Thyroid gland (tissue), 4 donors: ENCODE results near the gene PGBD5. TPM values are rescaled to one million over a fixed set of nuclear protein-coding genes. Genes with fewer than 3 reads are reported as not detected.

Experiments used
- DNase-seq, 2 donors: peaks; one replicate each; pipeline ENCODE4 v3.0.0-alpha.2; 2019
- H3K27ac ChIP-seq, 3 donors: fragments of 200-600 bp; sonication (generic); 1 replicate in 2 of 3; 2 replicates in 1 of 3; pipeline ENCODE4 v1.5.1; 2016 to 2019; ENCODE audit warnings: mild to moderate bottlenecking in 1 of 3, moderate library complexity in 1 of 3
- H3K27me3 ChIP-seq: fragments of 200-600 bp; sonication (generic); one replicate; pipeline ENCODE4 v1.5.1; 2019
- H3K36me3 ChIP-seq, 2 donors: fragments of 200-600 bp; sonication (generic); one replicate each; pipeline ENCODE4 v1.5.1; 2016 to 2019
- H3K4me1 ChIP-seq, 2 donors: fragments of 200-600 bp; sonication (generic); one replicate each; pipeline ENCODE4 v1.5.1; 2017 to 2019
- H3K4me3 ChIP-seq, 3 donors: fragments of 200-600 bp; sonication (generic); replicated peaks in 1 of 3; 1 replicate in 2 of 3; 2 replicates in 1 of 3; pipeline ENCODE4 v1.5.1; 2016; ENCODE audit warnings: mild to moderate bottlenecking in 1 of 3
- H3K9me3 ChIP-seq: fragments of 200-600 bp; sonication (generic); one replicate; pipeline ENCODE4 v1.5.1; 2017
- POLR2A ChIP-seq, 2 donors: fragments of 450-650 bp; IDR thresholded peaks; one replicate each; pipeline ENCODE4 v1.6.1; 2017; ENCODE audit warnings: antibody characterized with exemption in 2 of 2, mild to moderate bottlenecking in 2 of 2, moderate library complexity in 1 of 2
- WGBS, 2 donors: methylation state at CpG; one replicate each; pipeline ENCODE4 v1.1.5; 2017; 5-methylcytosine and 5-hydroxymethylcytosine counted together
- intact Hi-C: fragments of 100-400 bp; cut with DNase I; formaldehyde crosslinking; loops from one replicate; pipeline ENCODE4 v1.15.1; 2023
- total RNA-seq, 4 donors: library from RNA; depleted of rRNA; stranded (reverse); fragments of >200 nt; gene quantifications; one replicate each; pipeline ENCODE4 v1.2.3, GENCODE V29; 2016
- TF ChIP-seq, protein P1 (sequence below), 6 experiments: fragments of 200-600 bp in 3 of 6; fragments of 450-650 bp in 3 of 6; sonication (generic) in 3 of 6; IDR thresholded peaks; one replicate each; pipeline ENCODE4 v1.5.1; 2016 to 2019; ENCODE audit warnings: antibody characterized with exemption in 6 of 6, mild to moderate bottlenecking in 2 of 6, inconsistent platforms in 1 of 6, moderate library complexity in 1 of 6

Gene PGBD5
- total RNA-seq, 4 donors from 2014 or later, result 2.7 to 14.9 (median 6.4) TPM

DNA sequence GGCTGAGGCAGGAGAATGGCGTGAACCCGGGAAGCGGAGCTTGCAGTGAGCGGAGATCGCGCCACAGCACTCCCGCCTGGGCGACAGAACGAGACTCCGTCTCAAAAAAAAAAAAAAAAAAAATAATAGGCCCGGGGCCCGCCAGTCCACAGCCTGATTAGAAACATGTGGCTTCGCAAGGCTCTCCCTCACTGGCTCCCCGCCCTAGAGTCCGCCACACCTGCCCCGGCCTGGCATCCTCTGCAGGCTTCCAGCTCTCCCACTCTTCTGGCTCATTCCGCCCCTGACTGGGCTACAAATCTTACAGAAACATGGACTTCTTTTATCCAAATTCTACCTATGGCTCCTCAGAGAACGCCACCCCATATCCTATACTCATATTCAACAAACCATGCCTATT is 32.4 kb downstream of the PGBD5 start:
- intact Hi-C loops, result no loop called here
- Histone ChIP-seq H3K4me1 (no peaks in the 10 kb centered on the region), H3K9me3 (no peaks in the 10 kb centered on the region), H3K27ac (no peak overlapping the region), H3K4me3 (no peak overlapping the region), H3K36me3 (no peaks in the 10 kb centered on the region), H3K27me3 (no peaks in the 10 kb centered on the region)
- DNase-seq, result no peak
- WGBS, 2 donors, result 97 to 98% methylated on average over 18 of the region's 18 CpGs
- TF ChIP-seq, protein P1, sequence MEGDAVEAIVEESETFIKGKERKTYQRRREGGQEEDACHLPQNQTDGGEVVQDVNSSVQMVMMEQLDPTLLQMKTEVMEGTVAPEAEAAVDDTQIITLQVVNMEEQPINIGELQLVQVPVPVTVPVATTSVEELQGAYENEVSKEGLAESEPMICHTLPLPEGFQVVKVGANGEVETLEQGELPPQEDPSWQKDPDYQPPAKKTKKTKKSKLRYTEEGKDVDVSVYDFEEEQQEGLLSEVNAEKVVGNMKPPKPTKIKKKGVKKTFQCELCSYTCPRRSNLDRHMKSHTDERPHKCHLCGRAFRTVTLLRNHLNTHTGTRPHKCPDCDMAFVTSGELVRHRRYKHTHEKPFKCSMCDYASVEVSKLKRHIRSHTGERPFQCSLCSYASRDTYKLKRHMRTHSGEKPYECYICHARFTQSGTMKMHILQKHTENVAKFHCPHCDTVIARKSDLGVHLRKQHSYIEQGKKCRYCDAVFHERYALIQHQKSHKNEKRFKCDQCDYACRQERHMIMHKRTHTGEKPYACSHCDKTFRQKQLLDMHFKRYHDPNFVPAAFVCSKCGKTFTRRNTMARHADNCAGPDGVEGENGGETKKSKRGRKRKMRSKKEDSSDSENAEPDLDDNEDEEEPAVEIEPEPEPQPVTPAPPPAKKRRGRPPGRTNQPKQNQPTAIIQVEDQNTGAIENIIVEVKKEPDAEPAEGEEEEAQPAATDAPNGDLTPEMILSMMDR (IDR thresholded peaks at IDR 0.05), result no peak
- TF ChIP-seq POLR2A (IDR thresholded peaks at IDR 0.05), result no peak

DNA sequence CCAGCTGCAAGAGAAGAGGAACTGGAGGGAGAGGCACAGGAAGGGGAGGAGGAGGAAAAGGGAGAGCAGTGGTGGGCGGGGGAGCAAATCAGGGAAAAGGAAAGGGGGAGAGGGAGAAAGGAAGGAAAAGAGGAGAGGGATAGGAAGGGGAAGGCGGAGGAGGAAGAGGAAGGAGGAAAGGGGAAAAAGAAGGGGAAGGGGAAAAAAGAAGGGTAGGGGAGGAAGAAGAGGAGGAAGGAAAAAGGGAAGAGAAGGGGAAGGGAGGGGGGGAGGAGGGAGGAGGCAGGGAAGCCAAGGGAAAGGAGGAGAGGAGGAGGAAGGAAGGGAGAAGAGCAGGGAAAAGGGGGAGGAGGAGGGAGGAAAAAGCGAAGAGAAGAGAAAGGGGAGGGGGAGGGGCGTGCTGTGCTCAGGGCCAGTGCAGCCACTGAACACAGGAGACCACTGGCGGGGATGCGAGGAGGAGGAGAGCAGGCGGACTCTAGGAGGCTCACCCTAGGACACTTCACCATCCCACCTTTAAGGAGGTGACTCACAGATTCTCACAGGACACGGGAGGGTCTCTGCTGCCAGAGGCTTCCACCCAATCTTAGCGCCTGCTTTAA is 33.1 kb downstream of the PGBD5 start:
- H3K4me1 ChIP-seq, result no peaks in the 10 kb centered on the region
- 77 to 87% methylated on average over 9 of the region's 9 CpGs for WGBS, 2 donors
- DNase-seq, result no peak
- no peaks in the 10 kb centered on the region for H3K36me3 ChIP-seq
- no peaks in the 10 kb centered on the region for H3K9me3 ChIP-seq
- intact Hi-C loops, result no loop called here
- TF ChIP-seq, protein P1 (IDR thresholded peaks at IDR 0.05), result no peak
- no peak for TF ChIP-seq POLR2A (IDR thresholded peaks at IDR 0.05)
- H3K4me3 ChIP-seq, result no peak overlapping the region
- H3K27me3 ChIP-seq, result no peaks in the 10 kb centered on the region
- no peak overlapping the region for H3K27ac ChIP-seq

DNA sequence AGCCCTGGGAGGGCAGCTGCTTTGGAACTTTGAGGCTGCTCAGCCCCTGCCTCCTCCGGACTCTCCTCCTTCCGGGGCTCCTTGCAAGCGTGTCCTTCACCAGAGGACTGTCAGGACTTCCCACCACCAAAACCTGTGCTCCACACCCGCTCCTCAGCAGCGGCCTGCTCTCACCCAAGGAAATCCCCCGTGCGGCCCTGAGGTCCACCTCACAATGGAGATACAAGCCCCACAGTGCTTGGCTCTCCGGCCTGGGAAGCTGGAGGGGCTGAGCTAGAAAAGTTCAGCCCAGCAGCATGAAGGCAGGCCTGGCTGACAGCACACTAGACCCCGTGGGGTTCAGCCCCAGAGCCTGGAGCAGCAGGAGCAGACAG is 33.6 kb downstream of the PGBD5 start:
- intact Hi-C loops, result no loop called here

DNA sequence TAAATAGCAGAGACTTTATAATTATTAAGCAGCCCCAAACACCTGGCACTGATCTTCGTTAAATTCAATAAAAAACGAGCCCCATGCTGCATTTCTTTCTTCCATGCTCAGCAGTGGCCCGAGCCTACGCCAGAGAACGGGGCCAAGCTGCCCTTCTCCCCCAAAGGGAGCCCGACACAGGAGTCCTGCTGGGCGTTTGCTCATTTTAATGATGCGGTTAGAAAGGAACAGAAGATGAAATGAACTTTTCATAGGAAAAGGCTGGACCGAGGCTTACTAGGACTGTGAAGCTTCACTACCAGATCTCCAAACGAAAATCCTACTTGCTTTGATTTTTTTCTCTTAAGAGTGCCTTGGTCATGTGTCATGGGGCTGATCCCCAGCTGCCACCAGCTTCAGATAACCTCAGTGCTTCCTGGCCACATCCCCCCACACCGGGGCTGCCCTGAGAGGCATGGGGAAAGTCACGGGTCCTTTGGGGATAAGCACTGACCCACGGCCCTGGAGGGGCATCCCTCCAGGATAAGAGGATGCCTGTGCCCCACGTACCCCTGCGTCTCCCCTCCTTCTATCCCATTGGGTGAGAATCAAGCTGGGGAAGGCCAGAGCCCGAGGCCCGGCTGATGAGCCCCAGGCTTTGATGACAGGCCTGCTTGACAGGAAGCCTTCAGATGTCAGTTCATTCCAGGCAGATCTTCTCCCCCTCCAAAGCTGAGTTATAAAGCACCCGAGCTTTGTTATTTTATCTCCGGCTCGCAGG is 34.2 kb downstream of the PGBD5 start:
- Histone ChIP-seq H3K4me1 (no peaks in the 10 kb centered on the region), H3K4me3 (no peak overlapping the region), H3K9me3 (no peaks in the 10 kb centered on the region), H3K27ac (no peak overlapping the region), H3K27me3 (no peaks in the 10 kb centered on the region), H3K36me3 (no peaks in the 10 kb centered on the region)
- DNase-seq, result no peak
- TF ChIP-seq POLR2A (IDR thresholded peaks at IDR 0.05), result no peak
- TF ChIP-seq, protein P1 (IDR thresholded peaks at IDR 0.05), result no peak
- intact Hi-C loops, result no loop called here
- 63 to 66% methylated on average over 15 to 20 of the region's 20 CpGs for WGBS, 2 donors

More for the DNA sequence above, 33.6 kb downstream of the PGBD5 start:
- no peaks in the 10 kb centered on the region for H3K36me3 ChIP-seq
- H3K4me3 ChIP-seq, result no peak overlapping the region
- DNase-seq, result no peak
- no peaks in the 10 kb centered on the region for H3K4me1 ChIP-seq
- WGBS, 2 donors, result 65 to 68% methylated on average over 7 to 8 of the region's 9 CpGs
- TF ChIP-seq POLR2A (IDR thresholded peaks at IDR 0.05), result no peak
- TF ChIP-seq, protein P1 (IDR thresholded peaks at IDR 0.05), result no peak
- no peaks in the 10 kb centered on the region for H3K27me3 ChIP-seq
- H3K27ac ChIP-seq, result no peak overlapping the region
- H3K9me3 ChIP-seq, result no peaks in the 10 kb centered on the region

DNA sequence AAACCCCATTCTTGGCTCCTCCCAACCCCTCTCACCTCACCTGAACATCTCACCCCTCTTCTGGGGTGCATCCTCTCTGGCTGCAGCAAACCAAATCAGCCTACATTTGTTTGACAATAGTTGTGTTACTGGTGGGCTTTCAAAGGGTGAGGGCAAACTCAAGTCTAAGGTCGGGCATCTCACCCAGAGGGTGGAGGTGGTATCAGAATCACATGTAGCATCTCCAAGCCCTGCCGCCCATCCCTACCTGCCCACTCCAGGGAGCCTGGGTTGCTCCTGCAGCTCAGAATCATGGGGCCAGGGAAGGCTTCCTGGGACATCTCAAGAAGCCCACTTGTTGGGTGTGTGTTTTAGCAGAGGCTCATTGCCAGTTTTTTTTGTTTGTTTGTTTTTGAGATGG is 35.8 kb downstream of the PGBD5 start:
- TF ChIP-seq, protein P1 (IDR thresholded peaks at IDR 0.05), result no peak
- TF ChIP-seq POLR2A (IDR thresholded peaks at IDR 0.05), result no peak
- Histone ChIP-seq H3K9me3 (no peaks in the 10 kb centered on the region), H3K36me3 (no peaks in the 10 kb centered on the region), H3K27me3 (no peaks in the 10 kb centered on the region), H3K27ac (no peak overlapping the region), H3K4me1 (no peaks in the 10 kb centered on the region), H3K4me3 (no peak overlapping the region)
- 84 to 89% methylated on average over 2 of the region's 2 CpGs for WGBS, 2 donors
- no peak for DNase-seq
- intact Hi-C loops, result no loop called here
